Measurements from ENCODE around the gene ANKS6. TPM values are rescaled to one million over a fixed set of nuclear protein-coding genes. Genes with fewer than 3 reads are reported as not detected.

ANKS6 gene
- total and polyA plus RNA-seq, 9 of the 15 experiments (the other 6 are each of a cell fraction or from before 2014, with no cell fraction given): 9.9 to 74.5 (median 36.9) TPM

- peak; percentile 12; the same call in 1 of the 2 replicates for TF ChIP-seq JUN (IDR thresholded peaks at IDR 0.05; ENCODE audit: borderline replicate concordance, low read depth, low read length)
- 0 out of 2 replicates have a peak, but pooled peaks have one; percentile 49 for TF ChIP-seq JUN (CRISPR knock-in tag; IDR thresholded peaks at IDR 0.05; ENCODE audit: borderline replicate concordance)
- no peak for TF ChIP-seq NUFIP1 (IDR thresholded peaks at IDR 0.05; ENCODE audit: partially characterized antibody)
- no peak for TF ChIP-seq IRF1 (CRISPR knock-in tag; IDR thresholded peaks at IDR 0.05; ENCODE audit: borderline replicate concordance)
- no peak for TF ChIP-seq FIP1L1 (IDR thresholded peaks at IDR 0.05; ENCODE audit: low read depth, low read length, poor library complexity, severe bottlenecking)
- TF ChIP-seq ZKSCAN8 (CRISPR knock-in tag; IDR thresholded peaks at IDR 0.05): no peak
- no peak for TF ChIP-seq FOXO4 (CRISPR knock-in tag; IDR thresholded peaks at IDR 0.05)
- TF ChIP-seq EZH2 (IDR thresholded peaks at IDR 0.05; ENCODE audit: borderline replicate concordance, low read depth, low read length): no peak
- TF ChIP-seq HMGXB4 (CRISPR knock-in tag; IDR thresholded peaks at IDR 0.05): no peak
- TF ChIP-seq MEF2A (IDR thresholded peaks at IDR 0.05; ENCODE audit: control insufficient read depth, low read depth, low read length): no peak
- TF ChIP-seq ZC3H11A (IDR thresholded peaks at IDR 0.05; ENCODE audit: low read depth, low read length): no peak
- TF ChIP-seq HDAC8 (tag; IDR thresholded peaks at IDR 0.05): peak; percentile 57; the same call in 1 of the 2 replicates
- no peak for TF ChIP-seq CREBBP (IDR thresholded peaks at IDR 0.05; ENCODE audit: low read depth, low read length)
- no peak for TF ChIP-seq ZNF280B (CRISPR knock-in tag; IDR thresholded peaks at IDR 0.05)
- TF ChIP-seq ZNF224 (CRISPR knock-in tag; IDR thresholded peaks at IDR 0.05): no peak
- peak; percentile 98 for TF ChIP-seq ZNF589 (CRISPR knock-in tag; IDR thresholded peaks at IDR 0.05; ENCODE audit: low read depth)
- TF ChIP-seq HINFP (tag; conservative IDR thresholded peaks at IDR 0.05; ENCODE audit: low read depth): no peak
- TF ChIP-seq ZNF232 (CRISPR knock-in tag; IDR thresholded peaks at IDR 0.05): no peak
- no peak for TF ChIP-seq NR3C1 (CRISPR knock-in tag; IDR thresholded peaks at IDR 0.05)
Measured at GRCh38 chr9:98796364-98797101, at the start of gene ANKS6 (continued).

Measured in K562 (cell line).